H1 (cell line): ENCODE results near the gene COL25A1. TPM values are rescaled to one million over a fixed set of nuclear protein-coding genes. Genes with fewer than 3 reads are reported as not detected.

Experiments used
- CTCF ChIA-PET: fragments of 300-600 bp; sonication (Branson Sonifier 250); formaldehyde crosslinking; loops from one replicate; lab custom pipeline; 2021; ENCODE audit not compliant: partially characterized antibody; lab: Charles Lee
- POLR2A ChIA-PET: fragments of 300-600 bp; sonication (Branson Sonifier 250); formaldehyde crosslinking; loops from one replicate; lab custom pipeline; 2021; ENCODE audit warnings: inconsistent platforms; ENCODE audit not compliant: partially characterized antibody; lab: Charles Lee
- DNase-seq, 2 experiments: peaks; one replicate each; pipeline versions ENCODE4 v3.0.0 to v3.0.0-alpha.2; 2010 to 2022; ENCODE audit warnings: low spot score in 2 of 2, low read depth in 1 of 2, mixed read lengths in 1 of 2
- FAIRE-seq: peaks from 2 replicates; lab custom pipeline; 2011; peaks lifted over from hg19 to GRCh38; lab: Jason Lieb, UNC
- H2AFZ ChIP-seq: 2 replicates; pipeline ENCODE4 v1.8.1; 2012; ENCODE audit warnings: low read length, inconsistent platforms
- H2AK5ac ChIP-seq: 2 replicates; pipeline ENCODE4 v1.6.1; 2013; ENCODE audit warnings: low read depth, low read length
- H2BK120ac ChIP-seq: replicated peaks from 2 replicates; pipeline ENCODE3; 2013; ENCODE audit warnings: low read depth, low read length, inconsistent platforms
- H2BK12ac ChIP-seq: 2 replicates; pipeline ENCODE4 v1.6.1; 2013; ENCODE audit warnings: low read depth, low read length
- H2BK15ac ChIP-seq: 2 replicates; pipeline ENCODE4 v1.6.1; 2013; ENCODE audit warnings: low read length
- H2BK20ac ChIP-seq: 2 replicates; pipeline ENCODE4 v1.6.1; 2013; ENCODE audit warnings: low read length
- H2BK5ac ChIP-seq: 2 replicates; pipeline ENCODE4 v1.6.1; 2013; ENCODE audit warnings: low read depth, low read length
- H3K14ac ChIP-seq: 2 replicates; pipeline ENCODE4 v1.6.1; 2013; ENCODE audit warnings: inconsistent platforms; ENCODE audit not compliant: insufficient read length
- H3K18ac ChIP-seq: 2 replicates; pipeline ENCODE4 v1.6.1; 2013; ENCODE audit warnings: low read length; ENCODE audit errors: extremely low read depth
- H3K23ac ChIP-seq: 2 replicates; pipeline ENCODE4 v1.6.1; 2013; ENCODE audit warnings: inconsistent platforms; ENCODE audit not compliant: insufficient read length
- H3K23me2 ChIP-seq: 2 replicates; pipeline ENCODE4 v1.6.1; 2013; ENCODE audit warnings: low read depth, low read length
- H3K27ac ChIP-seq: 2 replicates; pipeline ENCODE4 v1.6.1; 2011; ENCODE audit warnings: low read depth, low read length, inconsistent platforms
- H3K27me3 ChIP-seq, 4 experiments: replicated peaks in 1 of 4; 1 replicate in 1 of 4; 2 replicates in 3 of 4; pipeline versions ENCODE4 v1.6.1 to v1.8.1; 2011 to 2013; ENCODE audit warnings: low read length in 3 of 4, mild to moderate bottlenecking in 3 of 4, inconsistent platforms in 2 of 4, mixed read lengths in 2 of 4, moderate library complexity in 1 of 4; ENCODE audit not compliant: control insufficient read depth in 3 of 4, insufficient read depth in 3 of 4; ENCODE audit errors: extremely low read depth in 1 of 4
- H3K36me3 ChIP-seq, 4 experiments: 2 replicates each; pipeline versions ENCODE4 v1.6.1 to v1.8.1; 2011 to 2013; ENCODE audit warnings: mild to moderate bottlenecking in 4 of 4, low read length in 3 of 4, moderate library complexity in 2 of 4, control low read depth in 1 of 4, inconsistent platforms in 1 of 4; ENCODE audit not compliant: insufficient read depth in 4 of 4, control insufficient read depth in 2 of 4
- H3K4ac ChIP-seq: replicated peaks from 2 replicates; pipeline ENCODE3; 2013; ENCODE audit warnings: low read length, low read depth, mixed read lengths, inconsistent platforms; ENCODE audit not compliant: insufficient read length
- H3K4me1 ChIP-seq, 4 experiments: replicated peaks in 1 of 4; 1 replicate in 1 of 4; 2 replicates in 3 of 4; pipeline versions ENCODE4 v1.6.1 to v1.8.1; 2011 to 2013; ENCODE audit warnings: low read length in 3 of 4, inconsistent platforms in 2 of 4, mixed read lengths in 1 of 4; ENCODE audit not compliant: insufficient read depth in 4 of 4, control insufficient read depth in 3 of 4
- H3K4me2 ChIP-seq, 2 experiments: 2 replicates each; pipeline versions ENCODE4 v1.6.1 to v1.8.1; 2011 to 2013; ENCODE audit warnings: low read depth in 2 of 2, low read length in 2 of 2, control low read depth in 1 of 2, inconsistent platforms in 1 of 2, mild to moderate bottlenecking in 1 of 2; ENCODE audit not compliant: insufficient read depth in 1 of 2
- H3K4me3 ChIP-seq, 4 experiments: fragments of 200-600, 300-600 bp in 1 of 4; sonication (generic), shearing (Covaris generic), sonication (Bioruptor Twin) in 1 of 4; 2 replicates each; pipeline versions ENCODE4 v1.5.1 to v1.8.1; 2011 to 2016; ENCODE audit warnings: low read length in 4 of 4, low read depth in 3 of 4, control low read depth in 2 of 4, inconsistent platforms in 2 of 4, mild to moderate bottlenecking in 2 of 4, mixed read lengths in 1 of 4, moderate library complexity in 1 of 4; ENCODE audit not compliant: insufficient read depth in 2 of 4; ENCODE audit errors: extremely low read depth in 1 of 4
- H3K56ac ChIP-seq: replicated peaks from 2 replicates; pipeline ENCODE3; 2013; ENCODE audit warnings: low read depth, mild to moderate bottlenecking, mixed read lengths, low read length, inconsistent platforms; ENCODE audit not compliant: insufficient read length
- H3K79me1 ChIP-seq: 2 replicates; pipeline ENCODE4 v1.6.1; 2013; ENCODE audit warnings: low read depth, low read length, control low read depth
- H3K79me2 ChIP-seq, 2 experiments: 2 replicates each; pipeline versions ENCODE4 v1.6.1 to v1.8.1; 2012 to 2013; ENCODE audit warnings: low read length in 2 of 2, mild to moderate bottlenecking in 2 of 2, inconsistent platforms in 1 of 2; ENCODE audit not compliant: insufficient read depth in 2 of 2, control insufficient read depth in 1 of 2
- H3K9ac ChIP-seq, 4 experiments: replicated peaks in 1 of 4; 1 replicate in 1 of 4; 2 replicates in 3 of 4; pipeline versions ENCODE4 v1.6.1 to v1.8.1; 2011 to 2013; ENCODE audit warnings: low read depth in 3 of 4, low read length in 3 of 4, control low read depth in 2 of 4, mild to moderate bottlenecking in 2 of 4, moderate library complexity in 2 of 4, inconsistent platforms in 1 of 4; ENCODE audit errors: extremely low read depth in 1 of 4
- H3K9me3 ChIP-seq, 2 experiments: 2 replicates each; pipeline versions ENCODE4 v1.6.1 to v1.8.1; 2012 to 2013; ENCODE audit warnings: mild to moderate bottlenecking in 2 of 2, moderate library complexity in 2 of 2, control low read depth in 1 of 2, inconsistent platforms in 1 of 2, low read depth in 1 of 2, low read length in 1 of 2, mixed read lengths in 1 of 2; ENCODE audit not compliant: insufficient read depth in 2 of 2
- H4K20me1 ChIP-seq, 2 experiments: replicated peaks in 1 of 2; 2 replicates each; pipeline versions ENCODE3 to v1.8.1; 2011 to 2013; ENCODE audit warnings: inconsistent platforms in 2 of 2, low read length in 2 of 2, mild to moderate bottlenecking in 1 of 2; ENCODE audit not compliant: insufficient read depth in 2 of 2, control insufficient read depth in 1 of 2
- H4K5ac ChIP-seq: 2 replicates; pipeline ENCODE4 v1.6.1; 2013; ENCODE audit warnings: low read length, low read depth, mixed read lengths, inconsistent platforms; ENCODE audit not compliant: insufficient read length
- H4K8ac ChIP-seq: 2 replicates; pipeline ENCODE4 v1.8.0; 2013; ENCODE audit warnings: mild to moderate bottlenecking, moderate library complexity, low read length, inconsistent platforms; ENCODE audit not compliant: insufficient read depth; ENCODE audit errors: extremely low read depth
- H4K91ac ChIP-seq: replicated peaks from 2 replicates; pipeline ENCODE3; 2013; ENCODE audit warnings: low read length, mixed read lengths, inconsistent platforms; ENCODE audit not compliant: insufficient read length
- KDM1A ChIP-seq: fragments of 200-600, 300-600 bp; sonication (generic); IDR thresholded peaks from 2 replicates; pipeline ENCODE4 v1.7.1; 2016; ENCODE audit warnings: mild to moderate bottlenecking, low read length, borderline replicate concordance
- PHF8 ChIP-seq: fragments of 200-600 bp; sonication (generic); conservative IDR thresholded peaks from 2 replicates; pipeline ENCODE4 v1.7.1; 2012; ENCODE audit warnings: low read depth, mild to moderate bottlenecking, inconsistent platforms, low read length, moderate library complexity
- RAD21 ChIP-seq, 2 experiments: IDR thresholded peaks in 1 of 2; conservative IDR thresholded peaks in 1 of 2; 2 replicates each; pipeline ENCODE4 v1.6.1; 2011; ENCODE audit warnings: low read depth in 2 of 2, low read length in 2 of 2, improper control_type of control experiment in 1 of 2, inconsistent platforms in 1 of 2, mild to moderate bottlenecking in 1 of 2, moderate library complexity in 1 of 2
- SAP30 ChIP-seq: fragments of 300-600 bp; sonication (generic); IDR thresholded peaks from 2 replicates; pipeline ENCODE4 v1.7.1; 2012; ENCODE audit warnings: low read length, moderate library complexity, mild to moderate bottlenecking, inconsistent platforms; ENCODE audit not compliant: insufficient read depth, insufficient replicate concordance
- SIRT6 ChIP-seq: IDR thresholded peaks from one replicate; pipeline ENCODE4 v1.7.1; 2012; ENCODE audit warnings: low read length, inconsistent platforms
- SP4 ChIP-seq: IDR thresholded peaks from 2 replicates; pipeline ENCODE4 v1.6.1; 2012; ENCODE audit warnings: low read length, inconsistent platforms
- SRF ChIP-seq: IDR thresholded peaks from 2 replicates; pipeline ENCODE4 v1.6.1; 2011; ENCODE audit warnings: mild to moderate bottlenecking, low read depth, low read length, moderate library complexity
- SUZ12 ChIP-seq: fragments of 200-600 bp; sonication (generic); IDR thresholded peaks from 2 replicates; pipeline ENCODE4 v1.6.1; 2012; ENCODE audit warnings: mild to moderate bottlenecking, inconsistent platforms, low read length, moderate library complexity, mixed read lengths
- TEAD4 ChIP-seq: IDR thresholded peaks from 2 replicates; pipeline ENCODE4 v1.6.1; 2012; ENCODE audit warnings: low read depth, low read length, inconsistent platforms, mixed read lengths
- YY1 ChIP-seq: IDR thresholded peaks from 2 replicates; pipeline ENCODE4 v1.6.1; 2011; ENCODE audit warnings: low read depth, mild to moderate bottlenecking, low read length
- WGBS, 2 experiments: shearing (Covaris generic) in 1 of 2; methylation state at CpG; one replicate each; pipeline versions ENCODE4 v1.1.6 to v1.1.7; 2013 to 2015; ENCODE audit warnings: low lambda C conversion rate in 2 of 2, mixed read lengths in 2 of 2, inconsistent platforms in 1 of 2, low coverage in 1 of 2, missing lambda C conversion rate in 1 of 2; ENCODE audit not compliant: insufficient replicate concordance in 2 of 2, insufficient coverage in 1 of 2, insufficient read length in 1 of 2; ENCODE audit errors: extremely low coverage in 1 of 2, missing lambda C conversion rate in 1 of 2; 5-methylcytosine and 5-hydroxymethylcytosine counted together
- polyA plus RNA-seq, 7 experiments: library from polyadenylated mRNA; depleted of rRNA in 3 of 7; stranded (reverse) in 5 of 7; unstranded in 2 of 7; fragments of >200 nt in 5 of 7; fragments of 200-250 nt in 2 of 7; gene quantifications; 1 replicate in 5 of 7; 2 replicates in 1 of 7; 4 replicates in 1 of 7; pipeline versions ENCODE4 v1.2.1 to v1.2.3, GENCODE V29; 2011 to 2013; ENCODE audit warnings: missing spikeins in 2 of 7, mixed read lengths in 2 of 7
- total RNA-seq: library from RNA; stranded (reverse); fragmentation: NEBNext Ultra II Directional; extraction: Animal tissue kit (Norgen Biotek cat#: 25700); gene quantifications from 2 replicates; pipeline ENCODE4 v1.2.1, GENCODE V29; 2021
- TF ChIP-seq, protein P1 (sequence below): IDR thresholded peaks from 2 replicates; pipeline ENCODE4 v1.6.1; 2011; ENCODE audit warnings: low read depth, mild to moderate bottlenecking, low read length; ENCODE audit not compliant: insufficient read depth
- TF ChIP-seq, protein P2 (sequence below): IDR thresholded peaks from 2 replicates; pipeline ENCODE4 v1.6.1; 2012; ENCODE audit warnings: inconsistent platforms

Gene COL25A1
- total and polyA plus RNA-seq, 2 of the 8 experiments (the other 6 are each of a cell fraction or from before 2014, with no cell fraction given): 1.1 to 8.3 TPM

DNA sequence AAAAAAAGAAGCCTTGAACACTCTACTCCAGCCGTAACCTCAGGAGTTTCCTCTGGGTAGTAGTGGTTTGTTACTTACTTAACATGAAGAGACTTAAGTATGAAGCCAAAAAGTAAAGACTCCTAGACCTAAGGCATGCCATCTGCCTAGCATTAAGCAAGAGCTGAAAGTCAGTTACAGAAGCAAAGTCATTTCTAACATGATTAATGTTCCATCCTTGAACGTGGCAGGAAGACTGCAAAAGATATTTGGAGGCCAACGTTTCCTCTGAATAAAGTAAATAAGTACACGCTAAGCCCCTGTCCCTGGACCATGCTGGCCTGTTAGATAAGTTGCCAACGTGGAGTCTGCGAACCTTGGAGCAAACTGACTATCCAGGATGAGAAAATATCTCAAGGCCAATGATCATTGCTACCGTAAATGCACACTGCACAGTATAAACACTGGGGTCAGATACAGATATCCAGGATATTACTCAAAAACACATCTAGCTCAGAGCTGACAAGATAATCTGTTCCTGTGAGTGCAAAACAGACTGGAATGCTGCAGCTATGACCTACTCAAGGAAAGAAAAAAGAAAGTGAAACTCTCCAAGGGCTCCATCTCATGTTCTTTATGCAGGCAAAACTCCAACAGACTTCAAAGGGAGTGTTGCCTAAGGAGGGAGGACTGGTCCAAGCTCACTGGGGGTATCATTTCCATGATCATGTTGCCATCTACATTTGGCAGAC, 255.8 kb downstream of the COL25A1 start:
- H3K79me1 ChIP-seq: no peaks in the 10 kb centered on the region
- H3K79me2 ChIP-seq: no peaks in the 10 kb centered on the region
- no peaks in the 10 kb centered on the region for H4K20me1 ChIP-seq
- H3K14ac ChIP-seq: no peak overlapping the region
- H2AFZ ChIP-seq: no peak overlapping the region
- H4K5ac ChIP-seq: no peak overlapping the region
- H3K56ac ChIP-seq: no peak overlapping the region
- H2BK15ac ChIP-seq: no peak overlapping the region
- H2BK12ac ChIP-seq: no peak overlapping the region
- no peak overlapping the region for H2BK5ac ChIP-seq
- WGBS, 2 experiments: 91% methylated on average over 7 of the region's 7 CpGs; no CpG with 5 or more reads in 1 of the 2 experiments
- no peaks in the 10 kb centered on the region for H3K36me3 ChIP-seq
- H3K4me1 ChIP-seq: no peaks in the 10 kb centered on the region
- no peak overlapping the region for H4K91ac ChIP-seq
- H3K23me2 ChIP-seq: no peaks in the 10 kb centered on the region
- no peak overlapping the region for H2AK5ac ChIP-seq
- DNase-seq (no peak), FAIRE-seq (no peak)
- H3K4ac ChIP-seq: no peak overlapping the region
- H4K8ac ChIP-seq: no peak overlapping the region
- no peak overlapping the region for H3K4me2 ChIP-seq
- no peak overlapping the region for H3K9ac ChIP-seq
- H3K18ac ChIP-seq: no peak overlapping the region
- ChIA-PET CTCF (interaction anchor here (1.0 to 1.1 kb wide), 2 partner anchors 9 to 10 kb away, joined by 3 read pairs; no protein-coding TSS in a partner anchor), POLR2A (no interaction called here)
- H3K27me3 ChIP-seq: no peaks in the 10 kb centered on the region
- no peak overlapping the region for H3K23ac ChIP-seq
- no peak overlapping the region for H3K4me3 ChIP-seq
- H3K27ac ChIP-seq: no peak overlapping the region
- no peak overlapping the region for H2BK120ac ChIP-seq
- H2BK20ac ChIP-seq: no peak overlapping the region
- H3K9me3 ChIP-seq: no peaks in the 10 kb centered on the region
- TF ChIP-seq SRF (no peak), YY1 (no peak), KDM1A (no peak), SIRT6 (no peak), PHF8 (no peak), SP4 (no peak), SUZ12 (no peak), RAD21 (IDR thresholded peaks at IDR 0.05 in 1 of 2, conservative IDR thresholded peaks at IDR 0.05 in 1 of 2; ENCODE audit: low read depth in 2 of 2, low read length in 2 of 2) (no peak), SAP30 (no peak), TEAD4 (no peak)
- TF ChIP-seq, protein P1, sequence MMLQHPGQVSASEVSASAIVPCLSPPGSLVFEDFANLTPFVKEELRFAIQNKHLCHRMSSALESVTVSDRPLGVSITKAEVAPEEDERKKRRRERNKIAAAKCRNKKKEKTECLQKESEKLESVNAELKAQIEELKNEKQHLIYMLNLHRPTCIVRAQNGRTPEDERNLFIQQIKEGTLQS: no peak
- TF ChIP-seq, protein P2, sequence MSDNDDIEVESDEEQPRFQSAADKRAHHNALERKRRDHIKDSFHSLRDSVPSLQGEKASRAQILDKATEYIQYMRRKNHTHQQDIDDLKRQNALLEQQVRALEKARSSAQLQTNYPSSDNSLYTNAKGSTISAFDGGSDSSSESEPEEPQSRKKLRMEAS: no peak
